ENCODE measurements around the gene ANK3.

The ANK3 gene

GRCh38 chr10:60148266-60148840, 241.3 kb downstream of the ANK3 start:
- TF ChIP-seq, protein P1, sequence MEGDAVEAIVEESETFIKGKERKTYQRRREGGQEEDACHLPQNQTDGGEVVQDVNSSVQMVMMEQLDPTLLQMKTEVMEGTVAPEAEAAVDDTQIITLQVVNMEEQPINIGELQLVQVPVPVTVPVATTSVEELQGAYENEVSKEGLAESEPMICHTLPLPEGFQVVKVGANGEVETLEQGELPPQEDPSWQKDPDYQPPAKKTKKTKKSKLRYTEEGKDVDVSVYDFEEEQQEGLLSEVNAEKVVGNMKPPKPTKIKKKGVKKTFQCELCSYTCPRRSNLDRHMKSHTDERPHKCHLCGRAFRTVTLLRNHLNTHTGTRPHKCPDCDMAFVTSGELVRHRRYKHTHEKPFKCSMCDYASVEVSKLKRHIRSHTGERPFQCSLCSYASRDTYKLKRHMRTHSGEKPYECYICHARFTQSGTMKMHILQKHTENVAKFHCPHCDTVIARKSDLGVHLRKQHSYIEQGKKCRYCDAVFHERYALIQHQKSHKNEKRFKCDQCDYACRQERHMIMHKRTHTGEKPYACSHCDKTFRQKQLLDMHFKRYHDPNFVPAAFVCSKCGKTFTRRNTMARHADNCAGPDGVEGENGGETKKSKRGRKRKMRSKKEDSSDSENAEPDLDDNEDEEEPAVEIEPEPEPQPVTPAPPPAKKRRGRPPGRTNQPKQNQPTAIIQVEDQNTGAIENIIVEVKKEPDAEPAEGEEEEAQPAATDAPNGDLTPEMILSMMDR (IDR thresholded peaks at IDR 0.05) = no peak

DNA sequence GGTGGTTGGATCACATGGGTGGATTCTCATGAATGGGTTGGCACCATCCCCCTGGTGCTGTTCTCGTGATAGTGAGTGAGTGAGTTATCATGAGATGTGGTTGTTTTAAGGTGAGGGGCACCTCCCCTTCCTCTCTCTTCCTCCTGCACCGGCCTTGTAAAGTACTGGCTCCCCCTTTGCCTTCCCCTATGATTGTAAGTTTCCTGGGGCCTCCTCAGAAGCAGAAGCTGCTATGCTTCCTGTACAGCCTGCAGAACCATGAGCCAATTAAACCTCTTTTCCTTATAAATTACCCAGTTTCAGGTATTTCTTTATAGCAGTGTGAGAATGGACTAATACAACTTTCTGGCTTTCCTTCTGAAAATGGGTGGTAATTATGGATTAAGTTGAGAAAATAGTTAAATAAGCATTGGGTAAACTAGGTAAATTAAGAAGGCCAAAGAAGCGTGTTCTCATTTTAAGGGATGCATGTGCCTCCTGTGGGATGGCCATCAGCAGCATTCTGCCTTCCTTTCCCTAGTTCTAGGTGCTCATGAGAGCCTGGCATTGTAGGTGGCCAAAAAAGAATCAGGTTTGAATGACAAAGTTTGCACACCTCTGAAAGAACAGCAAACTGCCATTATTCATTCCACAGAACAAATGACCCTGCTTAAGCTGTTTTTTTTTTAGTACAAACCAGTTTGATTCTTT, 242.0 kb downstream of the ANK3 start:
- TF ChIP-seq, protein P1 (IDR thresholded peaks at IDR 0.05) = no peak

DNA sequence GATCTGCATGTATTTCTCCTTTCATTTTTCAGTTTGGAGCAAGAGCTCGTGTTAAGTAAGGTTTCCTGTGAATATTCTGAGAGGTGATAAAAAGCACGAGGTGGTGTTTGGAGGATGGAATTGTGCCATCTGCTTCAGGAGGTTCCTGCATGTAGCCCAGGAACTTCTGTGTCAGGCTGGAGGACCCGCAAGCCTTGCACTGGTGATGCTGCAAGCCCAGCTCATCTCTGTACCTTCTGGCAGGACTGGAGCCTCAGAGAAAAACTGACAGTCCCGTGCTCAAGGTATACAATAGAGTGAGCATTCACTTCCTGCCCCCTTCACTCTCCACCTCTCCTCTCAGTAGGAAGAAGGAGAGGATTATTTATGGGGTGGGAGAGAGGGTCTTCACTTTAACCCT, 242.7 kb downstream of the ANK3 start:
- TF ChIP-seq, protein P1 (IDR thresholded peaks at IDR 0.05) = no peak

DNA sequence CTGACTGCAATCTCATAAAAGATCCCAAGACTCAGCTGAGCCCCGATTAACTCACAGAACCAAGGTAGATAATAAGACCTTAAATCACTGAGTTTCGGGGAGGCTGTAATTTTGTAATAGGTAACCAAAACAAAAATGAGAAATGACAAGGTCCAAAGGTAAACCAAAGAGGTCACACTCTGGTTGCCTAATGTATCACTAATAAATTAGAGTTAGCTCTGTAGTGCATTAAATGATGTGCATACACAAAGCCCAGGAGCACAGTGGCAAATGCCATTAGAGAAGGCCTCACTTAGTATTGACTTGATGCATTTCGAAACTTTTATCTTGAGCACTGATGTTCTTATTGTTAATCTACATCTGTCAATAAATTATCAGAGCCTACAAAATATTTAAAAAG, 245.6 kb downstream of the ANK3 start:
- TF ChIP-seq, protein P1 (IDR thresholded peaks at IDR 0.05) = no peak

GRCh38 chr10:60142736-60143135, 246.9 kb downstream of the ANK3 start:
- TF ChIP-seq, protein P1 (IDR thresholded peaks at IDR 0.05) = no peak

GRCh38 chr10:60141896-60142559, 247.6 kb downstream of the ANK3 start:
- TF ChIP-seq, protein P1 (IDR thresholded peaks at IDR 0.05) = no peak

- TF ChIP-seq, protein P1 (IDR thresholded peaks at IDR 0.05) = no peak
Observed at GRCh38 chr10:60140651-60141632, 248.7 kb downstream of the ANK3 start.

Data from LNCAP (cell line).